ENCODE data around the gene RAB11B. TPM values are rescaled to one million over a fixed set of nuclear protein-coding genes. Genes with fewer than 3 reads are reported as not detected.

Gene RAB11B
- total and polyA plus RNA-seq, 9 of the 15 experiments (the other 6 are each of a cell fraction or from before 2014, with no cell fraction given): 0.74 to 71.0 (median 13.8) TPM

DNA sequence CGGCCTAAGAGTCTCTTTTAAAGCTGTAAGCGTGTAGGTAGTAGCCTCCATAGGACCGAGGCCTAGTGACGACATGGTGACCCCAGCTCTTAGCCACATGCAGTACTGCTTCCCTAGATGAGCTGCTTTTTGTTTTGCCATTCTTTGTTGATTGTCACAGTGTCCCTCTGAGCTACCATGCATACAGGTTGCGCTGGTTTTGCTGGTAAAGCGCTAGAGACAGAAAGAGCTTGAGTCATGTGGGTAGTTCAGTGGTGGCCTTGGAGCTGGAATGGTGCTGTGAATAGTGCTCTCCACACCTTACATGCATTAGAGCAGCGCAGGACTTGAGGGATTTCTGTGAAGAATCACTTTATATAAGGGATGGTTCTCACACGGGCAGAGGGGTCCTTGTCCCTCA, 59.7 kb downstream of the RAB11B start:
- H3K36me3 ChIP-seq (ENCODE audit: control insufficient read depth, insufficient read depth, low read length): peaks cover 78% of the 10 kb centered on the region
- DNase-seq (ENCODE audit: extremely low read depth in 1 of 4, low spot score in 3 of 4) (no peak), FAIRE-seq (no peak), ATAC-seq (no peak)
- intact Hi-C loops (cut with micrococcal nuclease) (no loop called here), in situ Hi-C loops (cut with MboI) (no loop called here)
- peaks cover 12% of the 10 kb centered on the region for H3K9me1 ChIP-seq (ENCODE audit: control insufficient read depth, insufficient read depth, low read length)
- no TSS peak for BruUV-seq (replicated peaks)
- no peaks in the 10 kb centered on the region for H3K27me3 ChIP-seq (ENCODE audit: control insufficient read depth in 2 of 2, insufficient read depth in 2 of 2, low read length in 2 of 2)
- H3K4me1 ChIP-seq (replicated peaks in 1 of 2; ENCODE audit: control insufficient read depth in 2 of 2, insufficient read depth in 2 of 2, low read length in 2 of 2): peaks cover 35 to 37% of the 10 kb centered on the region in 2 experiments
- H3K4me3 ChIP-seq: no peak overlapping the region
- H3K4me2 ChIP-seq (ENCODE audit: insufficient read depth, low read length): no peak overlapping the region
- 83% methylated on average over 8 of the region's 8 CpGs for WGBS (ENCODE audit: insufficient coverage, low coverage, missing lambda C conversion rate)
- H3K79me2 ChIP-seq (ENCODE audit: control insufficient read depth, insufficient read depth, low read length): peaks cover 99% of the 10 kb centered on the region
- POLR2A ChIA-PET: interaction anchor here (0.5 to 4.4 kb wide), 11 partner anchors 7 to 126 kb away, joined by 3 to 31 read pairs (median 4); no protein-coding TSS in a partner anchor
- H3K9me3 ChIP-seq (replicated peaks; ENCODE audit: control insufficient read depth, insufficient read depth, low read depth, low read length): no peaks in the 10 kb centered on the region
- no peak overlapping the region; the same call in 2 of the 3 replicates for H3K27ac ChIP-seq (ENCODE audit: extremely low read depth, low read depth, low read length)
- no peak overlapping the region for H2AFZ ChIP-seq (ENCODE audit: low read depth, low read length)
- peaks cover 71% of the 10 kb centered on the region for H4K20me1 ChIP-seq (replicated peaks; ENCODE audit: control insufficient read depth, insufficient read depth, low read length)
- CTCF ChIA-PET (ENCODE audit: low intra/inter-chr PET ratio): no interaction called here
- H3K9ac ChIP-seq (ENCODE audit: insufficient read depth in 1 of 2, low read depth in 2 of 2, low read length in 2 of 2): no peak overlapping the region
- no peak for TF ChIP-seq MEIS2 (IDR thresholded peaks at IDR 0.05; ENCODE audit: partially characterized antibody)
- TF ChIP-seq, protein P1, sequence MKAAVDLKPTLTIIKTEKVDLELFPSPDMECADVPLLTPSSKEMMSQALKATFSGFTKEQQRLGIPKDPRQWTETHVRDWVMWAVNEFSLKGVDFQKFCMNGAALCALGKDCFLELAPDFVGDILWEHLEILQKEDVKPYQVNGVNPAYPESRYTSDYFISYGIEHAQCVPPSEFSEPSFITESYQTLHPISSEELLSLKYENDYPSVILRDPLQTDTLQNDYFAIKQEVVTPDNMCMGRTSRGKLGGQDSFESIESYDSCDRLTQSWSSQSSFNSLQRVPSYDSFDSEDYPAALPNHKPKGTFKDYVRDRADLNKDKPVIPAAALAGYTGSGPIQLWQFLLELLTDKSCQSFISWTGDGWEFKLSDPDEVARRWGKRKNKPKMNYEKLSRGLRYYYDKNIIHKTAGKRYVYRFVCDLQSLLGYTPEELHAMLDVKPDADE (conservative IDR thresholded peaks at IDR 0.05; ENCODE audit: control insufficient read depth, low read depth, low read length): no peak
- TF ChIP-seq ARID2 (IDR thresholded peaks at IDR 0.05): no peak
- TF ChIP-seq TFE3 (CRISPR knock-in tag; IDR thresholded peaks at IDR 0.05): no peak
- no peak for TF ChIP-seq CCNT2 (IDR thresholded peaks at IDR 0.05; ENCODE audit: borderline replicate concordance, extremely low read depth, insufficient read length, low read depth, low read length)
- no peak for TF ChIP-seq POLR2G (IDR thresholded peaks at IDR 0.05; ENCODE audit: low read depth, low read length)
- TF ChIP-seq RBBP5 (IDR thresholded peaks at IDR 0.05; ENCODE audit: borderline replicate concordance, insufficient read depth, low read length, poor library complexity, severe bottlenecking): no peak
- TF ChIP-seq KDM5B (IDR thresholded peaks at IDR 0.05; ENCODE audit: insufficient replicate concordance, low read depth, low read length): no peak
- no peak for TF ChIP-seq HNRNPLL (IDR thresholded peaks at IDR 0.05; ENCODE audit: low read depth, low read length, poor library complexity, severe bottlenecking)
- no peak for TF ChIP-seq WHSC1 (IDR thresholded peaks at IDR 0.05; ENCODE audit: low read length)
- TF ChIP-seq TAF15 (IDR thresholded peaks at IDR 0.05; ENCODE audit: low read depth, low read length): no peak
- TF ChIP-seq, protein P2, sequence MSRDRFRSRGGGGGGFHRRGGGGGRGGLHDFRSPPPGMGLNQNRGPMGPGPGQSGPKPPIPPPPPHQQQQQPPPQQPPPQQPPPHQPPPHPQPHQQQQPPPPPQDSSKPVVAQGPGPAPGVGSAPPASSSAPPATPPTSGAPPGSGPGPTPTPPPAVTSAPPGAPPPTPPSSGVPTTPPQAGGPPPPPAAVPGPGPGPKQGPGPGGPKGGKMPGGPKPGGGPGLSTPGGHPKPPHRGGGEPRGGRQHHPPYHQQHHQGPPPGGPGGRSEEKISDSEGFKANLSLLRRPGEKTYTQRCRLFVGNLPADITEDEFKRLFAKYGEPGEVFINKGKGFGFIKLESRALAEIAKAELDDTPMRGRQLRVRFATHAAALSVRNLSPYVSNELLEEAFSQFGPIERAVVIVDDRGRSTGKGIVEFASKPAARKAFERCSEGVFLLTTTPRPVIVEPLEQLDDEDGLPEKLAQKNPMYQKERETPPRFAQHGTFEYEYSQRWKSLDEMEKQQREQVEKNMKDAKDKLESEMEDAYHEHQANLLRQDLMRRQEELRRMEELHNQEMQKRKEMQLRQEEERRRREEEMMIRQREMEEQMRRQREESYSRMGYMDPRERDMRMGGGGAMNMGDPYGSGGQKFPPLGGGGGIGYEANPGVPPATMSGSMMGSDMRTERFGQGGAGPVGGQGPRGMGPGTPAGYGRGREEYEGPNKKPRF (IDR thresholded peaks at IDR 0.05; ENCODE audit: low read depth, low read length): no peak
- no peak for TF ChIP-seq ATF2 (CRISPR knock-in tag; IDR thresholded peaks at IDR 0.05)
- TF ChIP-seq GATA2 (CRISPR knock-in tag; IDR thresholded peaks at IDR 0.05): no peak

Data from K562 (cell line).